Endothelial cell of umbilical vein (primary cell): ENCODE results near the gene PPME1. TPM values are rescaled to one million over a fixed set of nuclear protein-coding genes. Genes with fewer than 3 reads are reported as not detected.

Experiments
- BruUV-seq: library from RNA; stranded (reverse); fragments of 400-500 nt; replicated peaks from 2 replicates; lab custom pipeline; 2021; lab: Mats Ljungman, UMichigan
- CTCF ChIA-PET: fragments of 300-600, 350-600 bp; sonication (Branson Sonifier 250); formaldehyde crosslinking; loops from one replicate; lab custom pipeline; 2021; ENCODE audit warnings: antibody characterized with exemption, inconsistent platforms; lab: Charles Lee
- POLR2A ChIA-PET: fragments of 300-600, 350-600 bp; sonication (Branson Sonifier 250); formaldehyde crosslinking; loops from one replicate; lab custom pipeline; 2021; ENCODE audit warnings: antibody characterized with exemption, inconsistent platforms; lab: Charles Lee
- DNase-seq: peaks from one replicate; pipeline ENCODE4 v3.0.0-alpha.2; 2011; ENCODE audit warnings: low read depth, low spot score
- FAIRE-seq: peaks from 2 replicates; lab custom pipeline; 2011; peaks lifted over from hg19 to GRCh38; lab: Jason Lieb, UNC
- H2AFZ ChIP-seq: 2 replicates; pipeline ENCODE4 v1.6.0; 2012; ENCODE audit warnings: low read depth, low read length, control low read depth, inconsistent platforms
- H3K27ac ChIP-seq: 2 replicates; pipeline ENCODE4 v1.5.1; 2011; ENCODE audit warnings: low read depth, mild to moderate bottlenecking, control low read depth, low read length, moderate library complexity; ENCODE audit not compliant: insufficient read depth
- H3K27me3 ChIP-seq, 2 experiments: 2 replicates each; pipeline versions ENCODE4 v1.6.0 to v1.6.1; 2011; ENCODE audit warnings: low read length in 2 of 2, mixed read lengths in 1 of 2; ENCODE audit not compliant: control insufficient read depth in 2 of 2, insufficient read depth in 2 of 2
- H3K36me3 ChIP-seq, 2 experiments: 2 replicates in 1 of 2; 3 replicates in 1 of 2; pipeline ENCODE4 v1.5.1; 2011; ENCODE audit warnings: low read length in 2 of 2, mild to moderate bottlenecking in 1 of 2, moderate library complexity in 1 of 2; ENCODE audit not compliant: control insufficient read depth in 2 of 2, insufficient read depth in 2 of 2; ENCODE audit errors: extremely low read depth in 1 of 2
- H3K4me1 ChIP-seq: 3 replicates; pipeline ENCODE4 v1.5.1; 2011; ENCODE audit warnings: mild to moderate bottlenecking, low read length; ENCODE audit not compliant: control insufficient read depth, insufficient read depth; ENCODE audit errors: extremely low read depth
- H3K4me2 ChIP-seq: 2 replicates; pipeline ENCODE4 v1.6.1; 2011; ENCODE audit warnings: low read length, control low read depth, mixed read lengths; ENCODE audit not compliant: insufficient read depth
- H3K4me3 ChIP-seq, 3 experiments: fragments of 200-600 bp in 1 of 3; sonication (generic), shearing (Covaris generic) in 1 of 3; replicated peaks in 1 of 3; 2 replicates each; pipeline ENCODE4 v1.5.1; 2011 to 2016; ENCODE audit warnings: control low read depth in 3 of 3, low read length in 3 of 3, mild to moderate bottlenecking in 2 of 3, inconsistent platforms in 1 of 3, low read depth in 1 of 3, moderate library complexity in 1 of 3; ENCODE audit not compliant: insufficient read depth in 1 of 3
- H3K79me2 ChIP-seq: 2 replicates; pipeline ENCODE4 v1.6.0; 2012; ENCODE audit warnings: low read length, inconsistent platforms; ENCODE audit not compliant: control insufficient read depth, insufficient read depth
- H3K9ac ChIP-seq: replicated peaks from 2 replicates; pipeline ENCODE3; 2011; ENCODE audit warnings: low read length, control low read depth; ENCODE audit not compliant: insufficient read depth; ENCODE audit errors: extremely low read depth
- H3K9me1 ChIP-seq: replicated peaks from 3 replicates; pipeline ENCODE4 v1.6.0; 2011; ENCODE audit warnings: mild to moderate bottlenecking, low read length; ENCODE audit not compliant: control insufficient read depth, insufficient read depth; ENCODE audit errors: extremely low read depth
- H3K9me3 ChIP-seq: replicated peaks from 2 replicates; pipeline ENCODE4 v1.5.1; 2012; ENCODE audit warnings: low read length, inconsistent platforms; ENCODE audit not compliant: control insufficient read depth, insufficient read depth
- H4K20me1 ChIP-seq: replicated peaks from 2 replicates; pipeline ENCODE3; 2011; ENCODE audit warnings: mild to moderate bottlenecking, low read length; ENCODE audit not compliant: control insufficient read depth, insufficient read depth; ENCODE audit errors: extremely low read depth
- EZH2 ChIP-seq: IDR thresholded peaks from 2 replicates; pipeline ENCODE4 v1.6.1; 2012; ENCODE audit warnings: borderline replicate concordance, low read depth, mild to moderate bottlenecking, moderate library complexity, low read length, inconsistent platforms; ENCODE audit not compliant: severe bottlenecking
- FOS ChIP-seq: IDR thresholded peaks from 2 replicates; pipeline ENCODE4 v1.6.1; 2011; ENCODE audit warnings: mild to moderate bottlenecking, low read length, moderate library complexity, borderline replicate concordance; ENCODE audit not compliant: insufficient read depth
- GATA2 ChIP-seq: IDR thresholded peaks from 2 replicates; pipeline ENCODE4 v1.7.0; 2011; ENCODE audit warnings: low read depth, mild to moderate bottlenecking, moderate library complexity, mixed read lengths, low read length; ENCODE audit not compliant: insufficient read length, insufficient read depth
- JUN ChIP-seq: IDR thresholded peaks from 2 replicates; pipeline ENCODE4 v1.6.1; 2011; ENCODE audit warnings: borderline replicate concordance, low read depth; ENCODE audit not compliant: insufficient read length, insufficient read depth
- MAX ChIP-seq: IDR thresholded peaks from 2 replicates; pipeline ENCODE4 v1.6.1; 2011; ENCODE audit not compliant: insufficient read depth, insufficient read length
- MYC ChIP-seq: IDR thresholded peaks from one replicate; pipeline ENCODE4 v1.6.1; 2011; ENCODE audit warnings: mild to moderate bottlenecking, low read depth, low read length
- POLR2A ChIP-seq: IDR thresholded peaks from 2 replicates; pipeline ENCODE4 v1.6.1; 2012; ENCODE audit warnings: low read depth, mild to moderate bottlenecking, control low read depth, low read length
- POLR2AphosphoS5 ChIP-seq: IDR thresholded peaks from 2 replicates; pipeline ENCODE4 v1.6.1; 2012; ENCODE audit warnings: low read depth, mild to moderate bottlenecking, control low read depth, low read length, moderate library complexity; ENCODE audit not compliant: insufficient read depth
- dilution Hi-C: fragments of 300-500 bp; cut with MboI; formaldehyde crosslinking; loops from one replicate; pipeline ENCODE4 v1.15.0; 2019; ENCODE audit warnings: low sequenced_read_pairs; ENCODE audit not compliant: extremely low pct_ligation_motif_present
- intact Hi-C: fragments of 100-400 bp; cut with micrococcal nuclease; formaldehyde crosslinking; loops from one replicate; pipeline ENCODE4 v1.10.0; 2022
- polyA plus RNA-seq, 4 experiments: library from polyadenylated mRNA; depleted of rRNA in 3 of 4; stranded (reverse) in 3 of 4; unstranded in 1 of 4; fragments of >200 nt; gene quantifications; 2 replicates each; pipeline versions ENCODE4 v1.2.1 to v1.2.3, GENCODE V29; 2011 to 2012; ENCODE audit warnings: missing spikeins in 1 of 4
- total RNA-seq: library from RNA; stranded (reverse); gene quantifications from 2 replicates; pipeline ENCODE4 v1.2.3, GENCODE V29; 2021
- TF ChIP-seq, protein P1 (sequence below), 2 donors: IDR thresholded peaks; 1 replicate in 1 of 2; 2 replicates in 1 of 2; pipeline ENCODE4 v1.5.1; 2011; ENCODE audit warnings: low read length in 2 of 2, mild to moderate bottlenecking in 2 of 2, moderate library complexity in 2 of 2, control low read depth in 1 of 2, inconsistent platforms in 1 of 2, low read depth in 1 of 2; ENCODE audit not compliant: insufficient read depth in 1 of 2; ENCODE audit errors: extremely low read depth in 1 of 2

Gene PPME1
- total and polyA plus RNA-seq, 2 donors (not counting 3 experiments of a cell fraction or from before 2014, with no cell fraction given): 37.2 to 49.9 TPM

- Histone ChIP-seq H3K9me3 (no peaks in the 10 kb centered on the region), H3K36me3 (peaks cover 0 to 3% of the 10 kb centered on the region in 2 experiments), H3K4me3 (no peak overlapping the region), H4K20me1 (no peaks in the 10 kb centered on the region), H3K4me2 (no peak overlapping the region), H3K27ac (no peak overlapping the region), H2AFZ (no peak overlapping the region), H3K9me1 (no peaks in the 10 kb centered on the region), H3K79me2 (no peaks in the 10 kb centered on the region), H3K9ac (no peak overlapping the region), H3K27me3 (no peaks in the 10 kb centered on the region), H3K4me1 (peaks cover under 1% of the 10 kb centered on the region)
- TF ChIP-seq MYC (no peak), POLR2A (no peak), JUN (no peak), GATA2 (no peak), FOS (no peak), EZH2 (no peak), POLR2AphosphoS5 (no peak), MAX (no peak)
- TF ChIP-seq, protein P1, sequence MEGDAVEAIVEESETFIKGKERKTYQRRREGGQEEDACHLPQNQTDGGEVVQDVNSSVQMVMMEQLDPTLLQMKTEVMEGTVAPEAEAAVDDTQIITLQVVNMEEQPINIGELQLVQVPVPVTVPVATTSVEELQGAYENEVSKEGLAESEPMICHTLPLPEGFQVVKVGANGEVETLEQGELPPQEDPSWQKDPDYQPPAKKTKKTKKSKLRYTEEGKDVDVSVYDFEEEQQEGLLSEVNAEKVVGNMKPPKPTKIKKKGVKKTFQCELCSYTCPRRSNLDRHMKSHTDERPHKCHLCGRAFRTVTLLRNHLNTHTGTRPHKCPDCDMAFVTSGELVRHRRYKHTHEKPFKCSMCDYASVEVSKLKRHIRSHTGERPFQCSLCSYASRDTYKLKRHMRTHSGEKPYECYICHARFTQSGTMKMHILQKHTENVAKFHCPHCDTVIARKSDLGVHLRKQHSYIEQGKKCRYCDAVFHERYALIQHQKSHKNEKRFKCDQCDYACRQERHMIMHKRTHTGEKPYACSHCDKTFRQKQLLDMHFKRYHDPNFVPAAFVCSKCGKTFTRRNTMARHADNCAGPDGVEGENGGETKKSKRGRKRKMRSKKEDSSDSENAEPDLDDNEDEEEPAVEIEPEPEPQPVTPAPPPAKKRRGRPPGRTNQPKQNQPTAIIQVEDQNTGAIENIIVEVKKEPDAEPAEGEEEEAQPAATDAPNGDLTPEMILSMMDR (IDR thresholded peaks at IDR 0.05; ENCODE audit: extremely low read depth in 1 of 2, insufficient read depth in 1 of 2, low read depth in 1 of 2, low read length in 2 of 2): no peak
- POLR2A ChIA-PET: no interaction called here
- CTCF ChIA-PET: no interaction called here
- dilution Hi-C loops: no loop called here
- BruUV-seq: no TSS peak
- FAIRE-seq (no peak), DNase-seq (no peak)
- intact Hi-C loops: no loop called here
Measured at GRCh38 chr11:74132833-74133232, 38.3 kb upstream of the PPME1 start.
